HG03469 (cell line): Measurements from ENCODE around the gene UTP11.

ENCODE experiments used
- ATAC-seq: cut with Tn5 transposase; IDR thresholded peaks from one replicate; pipeline ENCODE4 v1.9.1; 2021; ENCODE audit warnings: mild to moderate bottlenecking, moderate library complexity, moderate number of reproducible peaks; ENCODE audit not compliant: unreplicated experiment

Gene UTP11

GRCh38 chr1:38045401-38046332 lies 33.1 kb downstream of the UTP11 start:
- ATAC-seq, result no peak

GRCh38 chr1:38046333-38046883 lies 33.9 kb downstream of the UTP11 start, which contains the start of gene POU3F1:
TSS of gene POU3F1 (minus strand) at chr1:38046793. CDS start at chr1:38046743, 50 bp downstream.
- ATAC-seq, result no peak

GRCh38 chr1:38046884-38047602 lies 34.5 kb downstream of the UTP11 start:
- no peak for ATAC-seq

- no peak for ATAC-seq
Measured at GRCh38 chr1:38047603-38048141, 35.1 kb downstream of the UTP11 start.

GRCh38 chr1:38050397-38051078 lies 38.0 kb downstream of the UTP11 start:
- no peak for ATAC-seq

- ATAC-seq, result no peak
Measured at GRCh38 chr1:38051079-38051543, 38.6 kb downstream of the UTP11 start.

GRCh38 chr1:38052750-38053415 lies 40.3 kb downstream of the UTP11 start:
- peak; percentile 49 for ATAC-seq

GRCh38 chr1:38053416-38054091 lies 41.0 kb downstream of the UTP11 start:
- ATAC-seq, result no peak

- no peak for ATAC-seq
Measured at GRCh38 chr1:38055398-38055797, 42.9 kb downstream of the UTP11 start.

GRCh38 chr1:38055965-38056364 lies 43.4 kb downstream of the UTP11 start:
- ATAC-seq, result no peak

GRCh38 chr1:38059635-38060250 lies 47.2 kb downstream of the UTP11 start:
- ATAC-seq, result no peak

GRCh38 chr1:38060498-38060897 lies 48.0 kb downstream of the UTP11 start:
- no peak for ATAC-seq

- ATAC-seq, result no peak
Measured at GRCh38 chr1:38061290-38061689, 48.8 kb downstream of the UTP11 start.

GRCh38 chr1:38061883-38062328 lies 49.4 kb downstream of the UTP11 start:
- ATAC-seq, result peak; percentile 47

GRCh38 chr1:38062361-38063288 lies 50.1 kb downstream of the UTP11 start:
- no peak for ATAC-seq

- no peak for ATAC-seq
Measured at GRCh38 chr1:38063616-38064015, 51.1 kb downstream of the UTP11 start.

- ATAC-seq, result no peak
Measured at GRCh38 chr1:38064197-38064903, 51.8 kb downstream of the UTP11 start.
